GM12878 (cell line): ENCODE results near the gene OCA2. TPM values are rescaled to one million over a fixed set of nuclear protein-coding genes. Genes with fewer than 3 reads are reported as not detected.

Source experiments
- ATAC-seq: fragments of 200-7000 bp; cut with Tn5 transposase; 3 replicates; pipeline ENCODE4 v1.9.1; 2020; ENCODE audit warnings: mild to moderate bottlenecking, moderate library complexity
- BruUV-seq: library from RNA; stranded (reverse); fragments of 400-500 nt; replicated peaks from 2 replicates; lab custom pipeline; 2021; lab: Mats Ljungman, UMichigan
- CTCF ChIA-PET: fragments of 300-600 bp; sonication (Branson Sonifier 250); formaldehyde crosslinking; extraction: SDS; loops from one replicate; lab custom pipeline; 2021; ENCODE audit warnings: inconsistent platforms; lab: Yijun Ruan, JAX
- POLR2A ChIA-PET: fragments of 350-600 bp; formaldehyde crosslinking; extraction: SDS; loops from one replicate; lab custom pipeline; 2021; ENCODE audit warnings: inconsistent platforms; lab: Charles Lee
- RAD21 ChIA-PET: fragments of 300-600 bp; sonication (Branson Sonifier 250); formaldehyde crosslinking; loops from one replicate; lab custom pipeline; 2023; ENCODE audit warnings: antibody characterized with exemption; ENCODE audit not compliant: unreplicated experiment; lab: Charles Lee
- SMC1A ChIA-PET: fragments of 300-600 bp; sonication (Branson Sonifier 250); formaldehyde crosslinking; loops from one replicate; lab custom pipeline; 2023; ENCODE audit not compliant: unreplicated experiment, uncharacterized antibody; lab: Charles Lee
- DNase-seq: peaks from one replicate; pipeline ENCODE4 v3.0.0-alpha.2; 2011; ENCODE audit warnings: low read depth, low spot score
- FAIRE-seq: peaks from 3 replicates; lab custom pipeline; 2011; peaks lifted over from hg19 to GRCh38; lab: Jason Lieb, UNC
- H2AFZ ChIP-seq: 2 replicates; pipeline ENCODE4 v1.6.0; 2011; ENCODE audit warnings: low read depth, low read length, control low read depth; ENCODE audit not compliant: control insufficient read depth
- H3K27ac ChIP-seq: 2 replicates; pipeline ENCODE4 v1.5.1; 2011; ENCODE audit warnings: control low read depth; ENCODE audit not compliant: control insufficient read depth, insufficient read depth
- H3K27me3 ChIP-seq, 2 experiments: replicated peaks in 1 of 2; 2 replicates each; pipeline versions ENCODE4 v1.6.0 to v1.6.1; 2011; ENCODE audit warnings: low read length in 1 of 2; ENCODE audit not compliant: control insufficient read depth in 2 of 2, insufficient read depth in 2 of 2
- H3K36me3 ChIP-seq, 2 experiments: 2 replicates each; pipeline ENCODE4 v1.5.1; 2011; ENCODE audit warnings: low read length in 1 of 2; ENCODE audit not compliant: control insufficient read depth in 2 of 2, insufficient read depth in 2 of 2
- H3K4me1 ChIP-seq: 2 replicates; pipeline ENCODE4 v1.6.1; 2011; ENCODE audit warnings: mild to moderate bottlenecking, low read length, moderate library complexity, mixed read lengths; ENCODE audit not compliant: control insufficient read depth, insufficient read depth
- H3K4me2 ChIP-seq: 2 replicates; pipeline ENCODE4 v1.6.0; 2011; ENCODE audit warnings: control low read depth; ENCODE audit not compliant: control insufficient read depth, insufficient read depth
- H3K4me3 ChIP-seq: fragments of 200-600 bp; sonication (generic); 2 replicates; pipeline ENCODE4 v1.5.1; 2016
- H3K79me2 ChIP-seq: 2 replicates; pipeline ENCODE4 v1.6.0; 2011; ENCODE audit warnings: low read length; ENCODE audit not compliant: control insufficient read depth, insufficient read depth
- H3K9ac ChIP-seq: 2 replicates; pipeline ENCODE4 v1.8.0; 2011; ENCODE audit warnings: low read length, control low read depth, mixed read lengths; ENCODE audit not compliant: control insufficient read depth, insufficient read depth
- H3K9me3 ChIP-seq: replicated peaks from 3 replicates; pipeline ENCODE4 v1.5.1; 2011; ENCODE audit warnings: mild to moderate bottlenecking, low read length; ENCODE audit not compliant: control insufficient read depth, insufficient read depth
- H4K20me1 ChIP-seq: 2 replicates; pipeline ENCODE4 v1.6.0; 2011; ENCODE audit not compliant: control insufficient read depth, insufficient read depth
- CUX1 ChIP-seq: IDR thresholded peaks from 2 replicates; pipeline ENCODE4 v1.6.1; 2012; ENCODE audit warnings: improper control_type of control experiment, low read depth, low read length; ENCODE audit not compliant: insufficient replicate concordance
- E2F8 ChIP-seq: fragments of 450-650 bp; IDR thresholded peaks from 2 replicates; pipeline ENCODE4 v1.6.1; 2018; ENCODE audit warnings: mild to moderate bottlenecking, low read depth, moderate library complexity; ENCODE audit not compliant: partially characterized antibody
- JUND ChIP-seq: IDR thresholded peaks from 2 replicates; pipeline ENCODE4 v1.6.1; 2012; ENCODE audit warnings: low read depth, mild to moderate bottlenecking, low read length, improper control_type of control experiment, moderate library complexity
- MTA3 ChIP-seq: IDR thresholded peaks from 2 replicates; pipeline ENCODE4 v1.6.1; 2012; ENCODE audit warnings: low read length, inconsistent platforms, borderline replicate concordance
- NFXL1 ChIP-seq: fragments of 450-650 bp; IDR thresholded peaks from 2 replicates; pipeline ENCODE4 v1.6.1; 2017; ENCODE audit warnings: antibody characterized with exemption, mild to moderate bottlenecking, borderline replicate concordance
- NFYA ChIP-seq: IDR thresholded peaks from 2 replicates; pipeline ENCODE4 v1.6.1; 2011; ENCODE audit warnings: low read depth, mild to moderate bottlenecking, low read length, improper control_type of control experiment, borderline replicate concordance
- SREBF2 ChIP-seq: IDR thresholded peaks from 2 replicates; pipeline ENCODE4 v1.6.1; 2012; ENCODE audit warnings: mild to moderate bottlenecking, low read length
- TCF3 ChIP-seq: IDR thresholded peaks from 2 replicates; pipeline ENCODE4 v1.6.1; 2012; ENCODE audit warnings: low read depth, mild to moderate bottlenecking, low read length, borderline replicate concordance; ENCODE audit not compliant: insufficient read depth
- ZNF687 ChIP-seq: fragments of 450-650 bp; IDR thresholded peaks from 2 replicates; pipeline ENCODE4 v1.6.1; 2017; ENCODE audit warnings: mild to moderate bottlenecking, moderate library complexity
- WGBS: methylation state at CpG from one replicate; pipeline ENCODE4 v1.1.6; 2016; ENCODE audit warnings: low lambda C conversion rate; ENCODE audit not compliant: insufficient replicate concordance, insufficient coverage; ENCODE audit errors: missing lambda C conversion rate; 5-methylcytosine and 5-hydroxymethylcytosine counted together
- in situ Hi-C: fragments of 300-500 bp; cut with MboI; formaldehyde crosslinking; loops from 9 replicates; pipeline ENCODE4 v1.14.3; 2018; ENCODE audit warnings: mixed read lengths
- intact Hi-C: fragments of 100-400 bp; cut with micrococcal nuclease; formaldehyde crosslinking; loops from one replicate; pipeline ENCODE4 v1.14.2; 2022; ENCODE audit not compliant: unreplicated experiment
- polyA plus RNA-seq, 11 experiments: library from polyadenylated mRNA; depleted of rRNA in 4 of 11; unstranded in 6 of 11; stranded (reverse) in 5 of 11; fragments of >200 nt; fragmentation: Nextera tagmentation in 4 of 11; fragmentation: Illumina TruSeq in 1 of 11; extraction: Ambion mirVana in 4 of 11; extraction: Trizol in 1 of 11; gene quantifications; 1 replicate in 1 of 11; 2 replicates in 10 of 11; pipeline versions ENCODE4 v1.2.1 to v1.2.3, GENCODE V29; 2011 to 2016; ENCODE audit warnings: inconsistent platforms in 2 of 11, missing spikeins in 2 of 11, low read depth in 1 of 11
- total RNA-seq, 4 experiments: library from RNA; depleted of rRNA in 3 of 4; stranded (reverse); fragments of >200 nt in 3 of 4; fragmentation: Illumina TruSeq in 1 of 4; extraction: Trizol in 1 of 4; gene quantifications; 2 replicates each; pipeline versions ENCODE4 v1.2.1 to v1.2.3, GENCODE V29; 2013 to 2021

OCA2 gene
- total and polyA plus RNA-seq, 10 of the 15 experiments (the other 5 are each of a cell fraction or from before 2014, with no cell fraction given) = 0.04 to 1.8 TPM; not detected in 8

GRCh38 chr15:28001641-28002040 is 97.5 kb downstream of the OCA2 start (continued):
- TF ChIP-seq TCF3 = no peak

GRCh38 chr15:27993996-27994780 is 104.9 kb downstream of the OCA2 start:
- BruUV-seq = no TSS peak
- 38% methylated on average over 16 of the region's 16 CpGs for WGBS
- no peak for TF ChIP-seq MTA3
- TF ChIP-seq SREBF2 = no peak
- no peak for TF ChIP-seq ZNF687
- no peak for TF ChIP-seq NFXL1
- no peak for TF ChIP-seq NFYA
- TF ChIP-seq CUX1 = no peak
- no peak for TF ChIP-seq E2F8
- no peak for TF ChIP-seq JUND

More at GRCh38 chr15:27993996-27994780, 104.9 kb downstream of the OCA2 start:
- no peak for ATAC-seq
- in situ Hi-C loops (no loop called here), intact Hi-C loops (no loop called here)
- no peak overlapping the region for H2AFZ ChIP-seq
- no peaks in the 10 kb centered on the region for H4K20me1 ChIP-seq
- no peaks in the 10 kb centered on the region for H3K27me3 ChIP-seq
- no peaks in the 10 kb centered on the region for H3K36me3 ChIP-seq
- RAD21 ChIA-PET = no interaction called here
- H3K27ac ChIP-seq = no peak overlapping the region
- no peaks in the 10 kb centered on the region; the same call in 2 of the 3 replicates for H3K9me3 ChIP-seq
- POLR2A ChIA-PET = no interaction called here
- H3K4me2 ChIP-seq = no peak overlapping the region
- no peak overlapping the region for H3K4me3 ChIP-seq
- SMC1A ChIA-PET = no interaction called here
- H3K9ac ChIP-seq = no peak overlapping the region
- H3K79me2 ChIP-seq = no peaks in the 10 kb centered on the region
- no peak for FAIRE-seq
- CTCF ChIA-PET = no interaction called here
- no peaks in the 10 kb centered on the region for H3K4me1 ChIP-seq
- DNase-seq = no peak
